ENCODE measurements around the gene CPA3. TPM values are rescaled to one million over a fixed set of nuclear protein-coding genes. Genes with fewer than 3 reads are reported as not detected.

The CPA3 gene
- total and polyA plus RNA-seq, 2 experiments from 2014 or later = 0.68 to 1.1 TPM

GRCh38 chr3:148845756-148846395, 19.2 kb upstream of the CPA3 start:
- no peak overlapping the region for H3K4me2 ChIP-seq
- no peaks in the 10 kb centered on the region for H3K36me3 ChIP-seq (replicated peaks; ENCODE audit: insufficient read depth, low read depth)
- no peak for DNase-seq (ENCODE audit: low spot score)
- H3K4me3 ChIP-seq = no peak overlapping the region
- no peaks in the 10 kb centered on the region for H3K79me2 ChIP-seq
- no peak overlapping the region for H2AFZ ChIP-seq
- H3K27ac ChIP-seq = no peak overlapping the region
- H3K4me1 ChIP-seq (ENCODE audit: insufficient read depth) = no peaks in the 10 kb centered on the region
- WGBS (ENCODE audit: low lambda C conversion rate, missing lambda C conversion rate) = 100% methylated on average over 2 of the region's 2 CpGs
- no peak for TF ChIP-seq CTCF (IDR thresholded peaks at IDR 0.05; ENCODE audit: poor library complexity)
- no peak for TF ChIP-seq EZH2phosphoT487 (IDR thresholded peaks at IDR 0.05; ENCODE audit: low read depth, severe bottlenecking, unreplicated experiment)
- TF ChIP-seq EZH2 (IDR thresholded peaks at IDR 0.05; ENCODE audit: borderline replicate concordance) = no peak
- H3K27me3 ChIP-seq = no peaks in the 10 kb centered on the region
- no peaks in the 10 kb centered on the region for H4K20me1 ChIP-seq (ENCODE audit: insufficient read depth, poor library complexity, severe bottlenecking)
- no peaks in the 10 kb centered on the region for H3K9me2 ChIP-seq (replicated peaks; ENCODE audit: insufficient read depth)
- no peaks in the 10 kb centered on the region for H3K9me3 ChIP-seq (ENCODE audit: low read depth)

DNA sequence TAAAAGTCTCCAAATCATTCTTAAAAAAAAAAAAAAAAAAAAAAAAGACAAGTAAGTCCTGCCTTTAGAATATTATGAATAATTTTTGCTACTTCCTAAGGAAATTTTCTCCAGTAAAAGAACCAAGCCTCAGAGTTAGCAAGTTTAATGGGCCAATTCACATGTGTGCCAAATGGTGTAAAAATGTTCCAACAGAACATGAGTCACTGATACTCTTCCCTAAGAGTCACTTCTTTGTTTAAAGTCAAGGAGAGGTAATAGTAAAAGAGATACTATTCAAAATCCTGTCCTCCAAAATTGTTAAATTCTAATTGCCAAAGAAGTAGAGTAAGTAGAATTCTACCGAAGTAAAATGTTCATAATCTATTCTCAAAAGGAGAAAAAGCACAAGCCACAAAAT, 17.7 kb upstream of the CPA3 start:
- Histone ChIP-seq H3K27ac (no peak overlapping the region), H3K27me3 (no peaks in the 10 kb centered on the region)
- WGBS (ENCODE audit: low lambda C conversion rate, missing lambda C conversion rate) = 67% methylated on average over 1 of the region's 1 CpG

GRCh38 chr3:148848410-148848809, 16.7 kb upstream of the CPA3 start:
- WGBS (ENCODE audit: low lambda C conversion rate, missing lambda C conversion rate) = 88% methylated on average over 1 of the region's 1 CpG
- H3K4me3 ChIP-seq = no peak overlapping the region
- H4K20me1 ChIP-seq (ENCODE audit: insufficient read depth, poor library complexity, severe bottlenecking) = no peaks in the 10 kb centered on the region
- no peaks in the 10 kb centered on the region for H3K27me3 ChIP-seq
- DNase-seq (ENCODE audit: low spot score) = no peak
- TF ChIP-seq CTCF (IDR thresholded peaks at IDR 0.05; ENCODE audit: poor library complexity) = no peak
- TF ChIP-seq EZH2 (IDR thresholded peaks at IDR 0.05; ENCODE audit: borderline replicate concordance) = no peak
- no peaks in the 10 kb centered on the region for H3K36me3 ChIP-seq (replicated peaks; ENCODE audit: insufficient read depth, low read depth)
- H2AFZ ChIP-seq = no peak overlapping the region
- H3K4me2 ChIP-seq = no peak overlapping the region
- no peaks in the 10 kb centered on the region for H3K9me2 ChIP-seq (replicated peaks; ENCODE audit: insufficient read depth)
- no peaks in the 10 kb centered on the region for H3K4me1 ChIP-seq (ENCODE audit: insufficient read depth)
- no peaks in the 10 kb centered on the region for H3K9me3 ChIP-seq (ENCODE audit: low read depth)
- no peaks in the 10 kb centered on the region for H3K79me2 ChIP-seq
- H3K27ac ChIP-seq = no peak overlapping the region

More for the DNA sequence above, 17.7 kb upstream of the CPA3 start:
- Histone ChIP-seq H3K79me2 (no peaks in the 10 kb centered on the region), H3K4me2 (no peak overlapping the region), H4K20me1 (ENCODE audit: insufficient read depth, poor library complexity, severe bottlenecking) (no peaks in the 10 kb centered on the region), H3K4me1 (ENCODE audit: insufficient read depth) (no peaks in the 10 kb centered on the region), H3K9me3 (ENCODE audit: low read depth) (no peaks in the 10 kb centered on the region), H3K36me3 (replicated peaks; ENCODE audit: insufficient read depth, low read depth) (no peaks in the 10 kb centered on the region), H2AFZ (no peak overlapping the region), H3K4me3 (no peak overlapping the region), H3K9me2 (replicated peaks; ENCODE audit: insufficient read depth) (no peaks in the 10 kb centered on the region)
- TF ChIP-seq EZH2phosphoT487 (IDR thresholded peaks at IDR 0.05; ENCODE audit: low read depth, severe bottlenecking, unreplicated experiment) = no peak
- no peak for TF ChIP-seq EZH2 (IDR thresholded peaks at IDR 0.05; ENCODE audit: borderline replicate concordance)
- no peak for TF ChIP-seq CTCF (IDR thresholded peaks at IDR 0.05; ENCODE audit: poor library complexity)
- DNase-seq (ENCODE audit: low spot score) = no peak
